H1 (cell line): ENCODE results near the gene CHST12. TPM values are rescaled to one million over a fixed set of nuclear protein-coding genes. Genes with fewer than 3 reads are reported as not detected.
"Not testable (repeated sequence)": the region's sequence is repeated elsewhere in the genome, so short reads cannot be mapped to it uniquely, and the experiment has no call there.

Experiments
- CTCF ChIA-PET: fragments of 300-600 bp; sonication (Branson Sonifier 250); formaldehyde crosslinking; loops from one replicate; lab custom pipeline; 2021; ENCODE audit not compliant: partially characterized antibody; lab: Charles Lee
- POLR2A ChIA-PET: fragments of 300-600 bp; sonication (Branson Sonifier 250); formaldehyde crosslinking; loops from one replicate; lab custom pipeline; 2021; ENCODE audit warnings: inconsistent platforms; ENCODE audit not compliant: partially characterized antibody; lab: Charles Lee
- DNase-seq, 2 experiments: peaks; one replicate each; pipeline versions ENCODE4 v3.0.0 to v3.0.0-alpha.2; 2010 to 2022; ENCODE audit warnings: low spot score in 2 of 2, low read depth in 1 of 2, mixed read lengths in 1 of 2
- FAIRE-seq: peaks from 2 replicates; lab custom pipeline; 2011; peaks lifted over from hg19 to GRCh38; lab: Jason Lieb, UNC
- H2AFZ ChIP-seq: 2 replicates; pipeline ENCODE4 v1.8.1; 2012; ENCODE audit warnings: low read length, inconsistent platforms
- H2AK5ac ChIP-seq: 2 replicates; pipeline ENCODE4 v1.6.1; 2013; ENCODE audit warnings: low read depth, low read length
- H2BK120ac ChIP-seq: replicated peaks from 2 replicates; pipeline ENCODE3; 2013; ENCODE audit warnings: low read depth, low read length, inconsistent platforms
- H2BK12ac ChIP-seq: 2 replicates; pipeline ENCODE4 v1.6.1; 2013; ENCODE audit warnings: low read depth, low read length
- H2BK15ac ChIP-seq: 2 replicates; pipeline ENCODE4 v1.6.1; 2013; ENCODE audit warnings: low read length
- H2BK20ac ChIP-seq: 2 replicates; pipeline ENCODE4 v1.6.1; 2013; ENCODE audit warnings: low read length
- H2BK5ac ChIP-seq: 2 replicates; pipeline ENCODE4 v1.6.1; 2013; ENCODE audit warnings: low read depth, low read length
- H3K14ac ChIP-seq: 2 replicates; pipeline ENCODE4 v1.6.1; 2013; ENCODE audit warnings: inconsistent platforms; ENCODE audit not compliant: insufficient read length
- H3K18ac ChIP-seq: 2 replicates; pipeline ENCODE4 v1.6.1; 2013; ENCODE audit warnings: low read length; ENCODE audit errors: extremely low read depth
- H3K23ac ChIP-seq: 2 replicates; pipeline ENCODE4 v1.6.1; 2013; ENCODE audit warnings: inconsistent platforms; ENCODE audit not compliant: insufficient read length
- H3K23me2 ChIP-seq: 2 replicates; pipeline ENCODE4 v1.6.1; 2013; ENCODE audit warnings: low read depth, low read length
- H3K27ac ChIP-seq: 2 replicates; pipeline ENCODE4 v1.6.1; 2011; ENCODE audit warnings: low read depth, low read length, inconsistent platforms
- H3K27me3 ChIP-seq, 4 experiments: replicated peaks in 1 of 4; 1 replicate in 1 of 4; 2 replicates in 3 of 4; pipeline versions ENCODE4 v1.6.1 to v1.8.1; 2011 to 2013; ENCODE audit warnings: low read length in 3 of 4, mild to moderate bottlenecking in 3 of 4, inconsistent platforms in 2 of 4, mixed read lengths in 2 of 4, moderate library complexity in 1 of 4; ENCODE audit not compliant: control insufficient read depth in 3 of 4, insufficient read depth in 3 of 4; ENCODE audit errors: extremely low read depth in 1 of 4
- H3K36me3 ChIP-seq, 4 experiments: 2 replicates each; pipeline versions ENCODE4 v1.6.1 to v1.8.1; 2011 to 2013; ENCODE audit warnings: mild to moderate bottlenecking in 4 of 4, low read length in 3 of 4, moderate library complexity in 2 of 4, control low read depth in 1 of 4, inconsistent platforms in 1 of 4; ENCODE audit not compliant: insufficient read depth in 4 of 4, control insufficient read depth in 2 of 4
- H3K4ac ChIP-seq: replicated peaks from 2 replicates; pipeline ENCODE3; 2013; ENCODE audit warnings: low read length, low read depth, mixed read lengths, inconsistent platforms; ENCODE audit not compliant: insufficient read length
- H3K4me1 ChIP-seq, 4 experiments: replicated peaks in 1 of 4; 1 replicate in 1 of 4; 2 replicates in 3 of 4; pipeline versions ENCODE4 v1.6.1 to v1.8.1; 2011 to 2013; ENCODE audit warnings: low read length in 3 of 4, inconsistent platforms in 2 of 4, mixed read lengths in 1 of 4; ENCODE audit not compliant: insufficient read depth in 4 of 4, control insufficient read depth in 3 of 4
- H3K4me2 ChIP-seq, 2 experiments: 2 replicates each; pipeline versions ENCODE4 v1.6.1 to v1.8.1; 2011 to 2013; ENCODE audit warnings: low read depth in 2 of 2, low read length in 2 of 2, control low read depth in 1 of 2, inconsistent platforms in 1 of 2, mild to moderate bottlenecking in 1 of 2; ENCODE audit not compliant: insufficient read depth in 1 of 2
- H3K4me3 ChIP-seq, 4 experiments: fragments of 200-600, 300-600 bp in 1 of 4; sonication (generic), shearing (Covaris generic), sonication (Bioruptor Twin) in 1 of 4; 2 replicates each; pipeline versions ENCODE4 v1.5.1 to v1.8.1; 2011 to 2016; ENCODE audit warnings: low read length in 4 of 4, low read depth in 3 of 4, control low read depth in 2 of 4, inconsistent platforms in 2 of 4, mild to moderate bottlenecking in 2 of 4, mixed read lengths in 1 of 4, moderate library complexity in 1 of 4; ENCODE audit not compliant: insufficient read depth in 2 of 4; ENCODE audit errors: extremely low read depth in 1 of 4
- H3K56ac ChIP-seq: replicated peaks from 2 replicates; pipeline ENCODE3; 2013; ENCODE audit warnings: low read depth, mild to moderate bottlenecking, mixed read lengths, low read length, inconsistent platforms; ENCODE audit not compliant: insufficient read length
- H3K79me1 ChIP-seq: 2 replicates; pipeline ENCODE4 v1.6.1; 2013; ENCODE audit warnings: low read depth, low read length, control low read depth
- H3K79me2 ChIP-seq, 2 experiments: 2 replicates each; pipeline versions ENCODE4 v1.6.1 to v1.8.1; 2012 to 2013; ENCODE audit warnings: low read length in 2 of 2, mild to moderate bottlenecking in 2 of 2, inconsistent platforms in 1 of 2; ENCODE audit not compliant: insufficient read depth in 2 of 2, control insufficient read depth in 1 of 2
- H3K9ac ChIP-seq, 4 experiments: replicated peaks in 1 of 4; 1 replicate in 1 of 4; 2 replicates in 3 of 4; pipeline versions ENCODE4 v1.6.1 to v1.8.1; 2011 to 2013; ENCODE audit warnings: low read depth in 3 of 4, low read length in 3 of 4, control low read depth in 2 of 4, mild to moderate bottlenecking in 2 of 4, moderate library complexity in 2 of 4, inconsistent platforms in 1 of 4; ENCODE audit errors: extremely low read depth in 1 of 4
- H3K9me3 ChIP-seq, 2 experiments: 2 replicates each; pipeline versions ENCODE4 v1.6.1 to v1.8.1; 2012 to 2013; ENCODE audit warnings: mild to moderate bottlenecking in 2 of 2, moderate library complexity in 2 of 2, control low read depth in 1 of 2, inconsistent platforms in 1 of 2, low read depth in 1 of 2, low read length in 1 of 2, mixed read lengths in 1 of 2; ENCODE audit not compliant: insufficient read depth in 2 of 2
- H4K20me1 ChIP-seq, 2 experiments: replicated peaks in 1 of 2; 2 replicates each; pipeline versions ENCODE3 to v1.8.1; 2011 to 2013; ENCODE audit warnings: inconsistent platforms in 2 of 2, low read length in 2 of 2, mild to moderate bottlenecking in 1 of 2; ENCODE audit not compliant: insufficient read depth in 2 of 2, control insufficient read depth in 1 of 2
- H4K5ac ChIP-seq: 2 replicates; pipeline ENCODE4 v1.6.1; 2013; ENCODE audit warnings: low read length, low read depth, mixed read lengths, inconsistent platforms; ENCODE audit not compliant: insufficient read length
- H4K8ac ChIP-seq: 2 replicates; pipeline ENCODE4 v1.8.0; 2013; ENCODE audit warnings: mild to moderate bottlenecking, moderate library complexity, low read length, inconsistent platforms; ENCODE audit not compliant: insufficient read depth; ENCODE audit errors: extremely low read depth
- H4K91ac ChIP-seq: replicated peaks from 2 replicates; pipeline ENCODE3; 2013; ENCODE audit warnings: low read length, mixed read lengths, inconsistent platforms; ENCODE audit not compliant: insufficient read length
- WGBS, 2 experiments: shearing (Covaris generic) in 1 of 2; methylation state at CpG; one replicate each; pipeline versions ENCODE4 v1.1.6 to v1.1.7; 2013 to 2015; ENCODE audit warnings: low lambda C conversion rate in 2 of 2, mixed read lengths in 2 of 2, inconsistent platforms in 1 of 2, low coverage in 1 of 2, missing lambda C conversion rate in 1 of 2; ENCODE audit not compliant: insufficient replicate concordance in 2 of 2, insufficient coverage in 1 of 2, insufficient read length in 1 of 2; ENCODE audit errors: extremely low coverage in 1 of 2, missing lambda C conversion rate in 1 of 2; 5-methylcytosine and 5-hydroxymethylcytosine counted together
- polyA plus RNA-seq, 7 experiments: library from polyadenylated mRNA; depleted of rRNA in 3 of 7; stranded (reverse) in 5 of 7; unstranded in 2 of 7; fragments of >200 nt in 5 of 7; fragments of 200-250 nt in 2 of 7; gene quantifications; 1 replicate in 5 of 7; 2 replicates in 1 of 7; 4 replicates in 1 of 7; pipeline versions ENCODE4 v1.2.1 to v1.2.3, GENCODE V29; 2011 to 2013; ENCODE audit warnings: missing spikeins in 2 of 7, mixed read lengths in 2 of 7
- total RNA-seq: library from RNA; stranded (reverse); fragmentation: NEBNext Ultra II Directional; extraction: Animal tissue kit (Norgen Biotek cat#: 25700); gene quantifications from 2 replicates; pipeline ENCODE4 v1.2.1, GENCODE V29; 2021

Gene CHST12
- total and polyA plus RNA-seq, 2 of the 8 experiments (the other 6 are each of a cell fraction or from before 2014, with no cell fraction given) = 13.4 to 24.1 TPM

DNA sequence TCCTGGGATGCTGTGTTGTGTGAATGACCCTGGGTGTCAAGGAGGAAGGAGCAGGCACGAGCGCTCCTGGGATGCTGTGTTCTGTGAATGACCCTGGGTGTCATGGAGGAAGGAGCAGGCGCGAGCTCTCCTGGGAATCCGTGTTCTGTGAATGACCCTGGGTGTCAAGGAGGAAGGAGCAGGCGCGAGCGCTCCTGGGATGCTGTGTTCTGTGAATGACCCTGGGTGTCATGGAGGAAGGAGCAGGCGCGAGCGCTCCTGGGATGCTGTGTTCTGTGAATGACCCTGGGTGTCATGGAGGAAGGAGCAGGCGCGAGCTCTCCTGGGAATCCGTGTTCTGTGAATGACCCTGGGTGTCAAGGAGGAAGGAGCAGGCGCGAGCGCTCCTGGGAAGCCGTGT is 25.9 kb upstream of the CHST12 start:
- H3K4me1 ChIP-seq, DNase-seq, H3K56ac ChIP-seq, H3K27ac ChIP-seq, H2AK5ac ChIP-seq, H2BK5ac ChIP-seq, H2BK120ac ChIP-seq, H4K91ac ChIP-seq, H3K4ac ChIP-seq, H3K4me3 ChIP-seq, H2BK15ac ChIP-seq, H3K9ac ChIP-seq, H3K9me3 ChIP-seq, H2AFZ ChIP-seq, FAIRE-seq, H3K4me2 ChIP-seq, H2BK20ac ChIP-seq, H3K18ac ChIP-seq, H3K23ac ChIP-seq, H3K27me3 ChIP-seq, H3K23me2 ChIP-seq, H2BK12ac ChIP-seq, H3K14ac ChIP-seq, H4K5ac ChIP-seq, H4K8ac ChIP-seq: not testable (repeated sequence)
- Histone ChIP-seq H3K79me2 (peaks cover 0 to 56% of the 10 kb centered on the region in 2 experiments; a peak in 2 of 4 replicates), H3K36me3 (peaks cover 59 to 80% (median 72%) of the 10 kb centered on the region in 4 experiments), H4K20me1 (peaks cover 31 to 52% of the 10 kb centered on the region in 2 experiments), H3K79me1 (peaks cover 14% of the 10 kb centered on the region)
- POLR2A ChIA-PET = interaction anchor here (1.0 to 2.1 kb wide), 4 partner anchors 11 to 19 kb away, joined by 3 to 11 read pairs (median 8); no protein-coding TSS in a partner anchor
- CTCF ChIA-PET = interaction anchor here (1.0 to 4.9 kb wide), 2 partner anchors 13 to 24 kb away, joined by 3 to 34 read pairs; no protein-coding TSS in a partner anchor
- WGBS, 2 experiments = 93% methylated on average over 14 of the region's 18 CpGs; no CpG with 5 or more reads in 1 of the 2 experiments

DNA sequence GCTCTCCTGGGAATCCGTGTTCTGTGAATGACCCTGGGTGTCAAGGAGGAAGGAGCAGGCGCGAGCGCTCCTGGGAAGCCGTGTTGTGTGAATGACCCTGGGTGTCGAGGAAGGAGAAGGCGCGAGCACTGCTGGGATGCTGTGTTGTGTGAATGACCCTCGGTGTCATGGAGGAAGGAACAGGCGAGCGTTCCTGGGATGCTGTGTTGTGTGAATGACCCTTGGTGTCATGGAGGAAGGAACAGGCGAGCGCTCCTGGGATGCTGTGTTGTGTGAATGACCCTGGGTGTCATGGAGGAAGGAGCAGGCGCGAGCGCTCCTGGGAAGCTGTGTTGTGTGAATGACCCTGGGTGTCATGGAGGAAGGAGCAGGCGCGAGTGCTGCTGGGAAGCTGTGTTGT is 25.3 kb upstream of the CHST12 start:
- H3K27ac ChIP-seq, H2AFZ ChIP-seq, H2BK120ac ChIP-seq, H2BK20ac ChIP-seq, H3K9me3 ChIP-seq, H3K23me2 ChIP-seq, FAIRE-seq, H4K5ac ChIP-seq, H3K4me3 ChIP-seq, H2BK5ac ChIP-seq, CTCF ChIA-PET, H3K4me1 ChIP-seq, H3K9ac ChIP-seq, H3K18ac ChIP-seq, H3K23ac ChIP-seq, H2BK15ac ChIP-seq, H4K8ac ChIP-seq, H4K91ac ChIP-seq, DNase-seq, H3K56ac ChIP-seq, H3K4ac ChIP-seq, H3K14ac ChIP-seq, H2BK12ac ChIP-seq, H2AK5ac ChIP-seq, H3K27me3 ChIP-seq, H3K4me2 ChIP-seq: not testable (repeated sequence)
- 99% methylated on average over 10 of the region's 18 CpGs; no CpG with 5 or more reads in 1 of the 2 experiments for whole genome bisulfite sequencing, 2 experiments
- H3K36me3 ChIP-seq = peaks cover 53 to 74% (median 66%) of the 10 kb centered on the region in 4 experiments
- H3K79me1 ChIP-seq = peaks cover 14% of the 10 kb centered on the region
- peaks cover 30 to 50% of the 10 kb centered on the region in 2 experiments for H4K20me1 ChIP-seq
- POLR2A ChIA-PET = interaction anchor here (0.6 to 2.1 kb wide), 3 partner anchors 13 to 232 kb away, joined by 4 to 11 read pairs (median 6); no protein-coding TSS in a partner anchor
- H3K79me2 ChIP-seq = peaks cover 0 to 56% of the 10 kb centered on the region in 2 experiments; a peak in 2 of 4 replicates
